ENCODE measurements around the gene OR8A1. TPM values are rescaled to one million over a fixed set of nuclear protein-coding genes. Genes with fewer than 3 reads are reported as not detected.

Gene OR8A1
- not detected for total RNA-seq

- FAIRE-seq (no peak), DNase-seq (ENCODE audit: low spot score in 2 of 2) (no peak)
These were observed at the start of gene OR8A1 for GRCh38 chr11:124569697-124570096. Gene OR8A1 (plus strand): TSS chr11:124569997. CDS start chr11:124570120, 123 bp downstream.

GRCh38 chr11:124520550-124520854 lies 49.3 kb upstream of the OR8A1 start:
- FAIRE-seq (no peak), DNase-seq (ENCODE audit: low spot score in 2 of 2) (no peak)

DNA sequence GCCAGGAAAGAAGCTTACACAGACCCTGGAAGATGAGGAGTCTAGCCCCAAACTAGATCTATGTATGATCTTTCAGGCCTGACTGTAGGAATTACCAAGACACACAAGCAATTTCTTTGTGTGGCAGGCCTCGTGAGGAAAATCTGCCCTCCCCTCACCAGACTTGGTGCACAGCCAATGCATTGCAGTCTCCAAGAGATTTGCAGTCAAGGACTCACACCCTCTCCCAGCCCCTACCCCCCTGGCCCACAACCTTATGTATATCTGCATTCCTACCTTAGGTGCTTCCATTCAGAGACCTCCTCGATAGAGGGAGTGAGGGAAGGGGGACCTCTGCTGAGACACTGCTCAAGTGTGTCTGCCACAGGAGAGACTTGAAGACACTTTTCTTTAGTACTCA lies 36.2 kb upstream of the OR8A1 start:
- no peak for DNase-seq (ENCODE audit: low spot score in 2 of 2)
- no peak for FAIRE-seq

DNA sequence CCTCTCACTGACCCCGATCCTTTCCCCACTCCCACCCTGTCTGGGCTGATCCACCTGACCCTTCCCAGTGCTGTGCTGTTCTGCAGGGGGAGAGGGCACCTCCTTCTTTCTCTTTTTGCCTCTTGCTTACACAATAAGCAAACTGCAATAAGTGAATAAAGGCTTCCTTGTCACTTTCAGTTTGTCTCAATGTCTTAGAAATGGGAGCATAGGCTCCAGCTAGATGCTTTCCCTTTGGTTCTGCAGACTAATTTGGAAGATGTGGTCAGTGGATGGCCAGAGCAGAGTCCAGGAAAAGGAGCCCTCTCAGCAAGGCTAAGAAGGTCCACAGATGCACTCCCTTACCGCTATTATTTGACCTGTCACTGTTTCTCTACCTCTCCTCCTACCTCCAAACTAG lies 35.7 kb upstream of the OR8A1 start:
- no peak for FAIRE-seq
- no peak for DNase-seq (ENCODE audit: low spot score in 2 of 2)

GRCh38 chr11:124535552-124536232 lies 34.1 kb upstream of the OR8A1 start:
- DNase-seq (ENCODE audit: low spot score in 2 of 2) (no peak), FAIRE-seq (no peak)

GRCh38 chr11:124536520-124536919 lies 33.3 kb upstream of the OR8A1 start:
- FAIRE-seq (no peak), DNase-seq (ENCODE audit: low spot score in 2 of 2) (no peak)

- DNase-seq (ENCODE audit: low spot score in 2 of 2) (no peak), FAIRE-seq (no peak)
These were observed 31.8 kb upstream of the OR8A1 start for GRCh38 chr11:124538019-124538418.

DNA sequence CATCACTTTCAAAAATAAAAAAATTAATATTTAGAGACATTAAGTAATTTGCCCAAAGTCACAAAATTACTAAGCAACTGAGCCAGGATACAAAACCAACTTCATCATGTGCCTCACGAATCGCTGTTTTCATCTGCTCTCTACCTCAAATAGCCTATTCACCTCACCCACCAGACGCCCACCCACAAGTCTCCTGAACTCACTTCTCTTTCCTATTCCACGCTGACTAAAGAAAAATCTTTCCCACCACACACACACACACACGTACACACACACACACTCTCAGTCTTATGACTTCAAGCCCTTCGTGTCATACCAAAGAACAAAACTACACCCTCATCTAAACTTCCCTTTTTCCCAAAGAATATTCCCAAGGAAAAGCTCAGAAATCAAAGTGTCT lies 28.6 kb upstream of the OR8A1 start:
- FAIRE-seq (no peak), DNase-seq (ENCODE audit: low spot score in 2 of 2) (no peak)

GRCh38 chr11:124543145-124543544 lies 26.7 kb upstream of the OR8A1 start:
- no peak for FAIRE-seq
- DNase-seq (ENCODE audit: low spot score in 2 of 2), result no peak

GRCh38 chr11:124543554-124543953 lies 26.2 kb upstream of the OR8A1 start, which contains the start of gene OR8B12:
Gene OR8B12 (minus strand): TSS chr11:124543654. CDS start chr11:124543654, 0 bp downstream.
- FAIRE-seq, result no peak
- no peak for DNase-seq (ENCODE audit: low spot score in 2 of 2)

- no peak for DNase-seq (ENCODE audit: low spot score in 2 of 2)
- FAIRE-seq, result no peak
These were observed 18.6 kb upstream of the OR8A1 start for GRCh38 chr11:124551189-124551588.

GRCh38 chr11:124551987-124552386 lies 17.8 kb upstream of the OR8A1 start:
- FAIRE-seq, result no peak
- DNase-seq (ENCODE audit: low spot score in 2 of 2), result no peak

- FAIRE-seq (no peak), DNase-seq (ENCODE audit: low spot score in 2 of 2) (no peak)
These were observed 13.0 kb upstream of the OR8A1 start for GRCh38 chr11:124556828-124557227.

- FAIRE-seq, result no peak
These were observed 363 bp downstream of the OR8A1 start for GRCh38 chr11:124570160-124570559.

DNA sequence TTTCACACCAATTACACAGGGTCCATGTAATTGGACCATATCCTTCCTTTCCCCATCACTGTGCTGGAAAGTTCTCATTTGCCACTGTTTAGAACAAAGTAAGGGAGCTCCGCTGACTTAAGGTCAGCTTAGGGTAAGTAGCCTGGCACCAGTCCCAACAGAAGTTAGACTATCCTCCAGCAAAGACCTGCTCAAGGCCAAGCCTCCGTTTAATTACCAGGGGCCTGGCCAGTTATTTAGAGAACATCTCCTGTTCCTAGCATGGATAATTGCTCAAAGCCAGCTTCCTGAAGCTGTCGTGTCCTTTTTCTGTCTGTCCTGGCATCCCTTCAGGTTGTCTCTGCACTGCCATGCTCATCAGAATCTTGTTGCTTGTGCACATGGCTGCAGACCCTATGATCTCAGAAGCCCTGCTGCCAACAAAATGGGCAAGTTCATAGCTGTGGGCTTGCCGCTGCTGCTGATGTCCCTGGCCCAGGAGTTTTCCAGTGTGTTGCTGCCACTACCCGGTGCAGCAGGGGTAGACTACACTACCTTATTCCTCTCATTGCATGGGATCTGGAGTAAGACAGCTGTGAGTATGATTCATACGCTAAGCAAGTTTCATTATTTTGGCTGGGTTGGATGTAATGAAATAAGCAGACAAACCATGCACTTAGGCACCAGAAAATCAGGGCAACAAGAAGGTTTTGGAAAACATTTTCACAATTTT lies 8.1 kb downstream of the OR8A1 start:
- no peak for FAIRE-seq
- DNase-seq (ENCODE audit: low spot score in 2 of 2), result no peak

More at GRCh38 chr11:124570160-124570559, 363 bp downstream of the OR8A1 start:
- no peak for DNase-seq (ENCODE audit: low spot score in 2 of 2)

DNA sequence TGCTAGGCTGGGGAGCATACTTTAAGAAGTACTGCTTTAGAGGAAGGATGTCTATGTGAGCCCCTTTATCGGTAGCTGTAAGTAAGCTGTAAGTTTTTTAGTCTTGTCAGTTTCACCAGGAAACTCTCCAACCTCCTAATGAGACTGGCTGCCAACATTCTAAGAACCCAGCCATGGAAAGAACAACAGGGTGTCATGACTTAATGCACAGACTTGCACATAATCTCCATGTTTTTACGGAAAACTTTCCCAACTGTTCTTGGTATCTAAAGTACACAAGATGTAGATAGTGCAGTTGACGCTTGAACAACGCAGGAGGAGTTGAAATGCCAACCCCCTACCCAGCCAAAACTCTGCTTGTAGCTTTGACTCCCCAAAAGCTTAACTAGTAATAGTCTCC lies 9.0 kb downstream of the OR8A1 start:
- DNase-seq (ENCODE audit: low spot score in 2 of 2) (no peak), FAIRE-seq (no peak)

DNA sequence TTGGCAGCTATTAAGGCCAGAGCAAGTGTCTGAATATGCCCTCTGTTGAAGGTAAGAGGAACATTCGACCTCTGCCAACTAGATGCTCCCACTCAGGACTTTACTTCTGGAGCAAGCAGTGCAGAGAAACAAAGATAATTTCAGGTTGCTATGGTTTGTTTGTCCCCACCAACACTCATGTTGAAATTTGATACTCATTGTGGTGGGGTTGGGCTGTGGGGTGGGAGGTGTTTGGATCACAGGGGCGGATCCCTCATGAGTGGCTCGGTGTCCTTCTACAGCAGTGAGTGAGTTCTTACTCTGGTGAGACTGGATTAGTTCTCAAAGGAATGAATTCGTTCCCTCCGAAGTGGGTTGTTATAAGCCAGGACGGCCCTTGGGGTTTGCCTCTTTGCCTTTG lies 12.0 kb downstream of the OR8A1 start:
- no peak for FAIRE-seq
- no peak for DNase-seq (ENCODE audit: low spot score in 2 of 2)

GRCh38 chr11:124582565-124582964 lies 12.8 kb downstream of the OR8A1 start:
- no peak for FAIRE-seq
- DNase-seq (ENCODE audit: low spot score in 2 of 2), result no peak

- FAIRE-seq (no peak), DNase-seq (ENCODE audit: low spot score in 2 of 2) (no peak)
These were observed 14.0 kb downstream of the OR8A1 start for GRCh38 chr11:124583781-124584180.

DNA sequence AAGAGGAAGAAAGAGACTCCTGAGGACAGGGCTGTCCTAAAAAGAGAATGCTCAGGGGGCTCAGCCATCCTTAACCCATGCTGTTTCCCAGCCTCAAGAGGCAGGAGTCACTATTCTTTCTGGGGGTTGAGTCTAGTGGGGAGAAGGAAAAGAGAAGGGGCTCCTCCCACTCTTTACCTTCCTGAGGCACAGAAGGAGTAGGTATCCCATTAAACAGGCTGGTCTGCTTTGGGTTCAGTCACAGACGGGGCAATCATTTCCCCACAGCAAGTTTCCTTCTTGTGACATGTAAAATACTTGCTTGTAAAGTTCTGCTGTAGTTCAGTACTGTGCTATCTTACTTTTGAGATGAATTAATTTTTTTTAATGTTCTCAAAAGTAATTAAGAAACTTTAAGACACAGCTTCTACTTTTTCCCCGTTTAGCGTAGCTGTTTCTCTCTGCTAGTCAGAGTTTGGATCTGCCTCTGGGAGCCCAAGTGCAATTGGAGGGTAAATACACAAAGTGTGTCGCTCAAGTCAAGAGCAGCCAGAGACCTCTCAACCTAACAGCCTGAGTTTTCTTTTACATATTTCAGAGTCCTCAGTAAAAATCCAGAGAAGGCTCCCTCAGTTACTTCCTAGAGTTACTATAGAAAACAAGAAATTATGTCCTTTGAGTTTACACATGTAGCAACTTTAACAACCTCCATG lies 15.0 kb downstream of the OR8A1 start:
- DNase-seq (ENCODE audit: low spot score in 2 of 2), result no peak
- FAIRE-seq, result no peak

- DNase-seq (ENCODE audit: low spot score in 2 of 2) (no peak), FAIRE-seq (no peak)
These were observed 16.6 kb downstream of the OR8A1 start for GRCh38 chr11:124586238-124586860.

All from frontal cortex (tissue), 4 donors.